HG02588 (cell line): ENCODE results near the gene DNAH11.
"Not testable (repeated sequence)": the region's sequence is repeated elsewhere in the genome, so short reads cannot be mapped to it uniquely, and the experiment has no call there.

Experiments
- ATAC-seq: cut with Tn5 transposase; IDR thresholded peaks from one replicate; pipeline ENCODE4 v1.9.1; 2021; ENCODE audit warnings: mild to moderate bottlenecking, moderate library complexity; ENCODE audit not compliant: unreplicated experiment

Gene DNAH11

GRCh38 chr7:21617513-21617912, 74.7 kb downstream of the DNAH11 start:
- ATAC-seq, result no peak

DNA sequence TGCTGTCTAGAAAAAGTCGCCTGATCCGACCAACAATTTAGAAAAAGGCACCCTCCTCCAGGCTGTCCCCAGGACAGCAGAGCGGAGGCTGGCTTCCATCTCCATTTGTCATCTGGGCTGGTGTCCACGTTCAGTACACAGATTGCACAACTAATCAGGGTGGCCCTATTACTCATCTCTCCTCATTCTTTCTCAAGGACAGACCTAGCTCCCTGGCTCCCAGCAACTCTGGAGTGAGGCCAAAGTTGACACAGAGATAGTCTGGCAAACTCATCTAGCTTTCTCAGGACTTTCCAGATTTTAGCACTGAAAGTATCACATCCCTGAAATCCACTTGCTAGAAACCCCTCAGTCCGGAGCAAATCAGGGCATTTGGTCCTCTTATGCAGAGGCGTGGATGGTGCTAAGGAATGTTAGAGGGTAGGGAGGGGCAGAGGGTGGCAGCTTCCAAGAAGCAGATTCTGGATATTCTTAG, 75.1 kb downstream of the DNAH11 start:
- no peak for ATAC-seq

- no peak for ATAC-seq
Observed at GRCh38 chr7:21618706-21619105, 75.9 kb downstream of the DNAH11 start.

DNA sequence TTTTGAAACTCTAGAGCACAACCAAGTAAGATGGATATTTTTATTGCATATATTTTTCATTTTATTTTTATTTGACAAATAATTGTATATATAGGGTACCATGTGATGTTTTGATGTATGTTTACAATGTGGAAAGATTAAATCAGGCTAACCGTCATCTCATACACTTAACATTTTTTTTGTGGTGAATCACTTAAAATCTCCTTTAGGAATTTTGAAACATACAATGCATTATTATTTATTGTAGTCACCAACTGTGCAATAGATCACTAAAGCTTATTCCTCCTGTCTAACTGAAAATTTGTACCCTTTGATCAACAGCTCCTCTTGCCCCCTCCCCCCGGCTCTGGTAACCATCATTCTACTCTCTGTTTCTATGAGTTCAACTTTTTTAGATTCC, 77.2 kb downstream of the DNAH11 start:
- ATAC-seq, result no peak

GRCh38 chr7:21624320-21624719, 81.5 kb downstream of the DNAH11 start:
- no peak for ATAC-seq

DNA sequence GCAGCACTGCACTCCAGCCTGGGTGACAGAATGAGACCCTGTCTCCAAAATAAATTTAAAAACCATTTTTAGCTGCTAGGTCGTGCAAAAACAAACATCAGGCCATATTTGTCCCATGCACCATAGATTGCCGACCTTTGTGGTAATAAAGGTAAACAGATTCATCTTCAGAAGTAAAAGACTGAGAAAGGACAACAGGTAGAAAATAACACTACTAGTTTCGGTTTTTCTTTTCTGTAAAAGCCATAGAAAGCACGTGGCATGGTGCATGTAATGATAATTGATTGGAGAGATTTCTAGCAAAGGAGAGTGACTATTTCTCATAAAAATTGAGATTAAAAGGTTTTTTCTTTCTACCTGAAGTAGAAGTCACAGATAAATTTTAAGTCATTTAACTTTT, 93.9 kb downstream of the DNAH11 start:
- no peak for ATAC-seq

DNA sequence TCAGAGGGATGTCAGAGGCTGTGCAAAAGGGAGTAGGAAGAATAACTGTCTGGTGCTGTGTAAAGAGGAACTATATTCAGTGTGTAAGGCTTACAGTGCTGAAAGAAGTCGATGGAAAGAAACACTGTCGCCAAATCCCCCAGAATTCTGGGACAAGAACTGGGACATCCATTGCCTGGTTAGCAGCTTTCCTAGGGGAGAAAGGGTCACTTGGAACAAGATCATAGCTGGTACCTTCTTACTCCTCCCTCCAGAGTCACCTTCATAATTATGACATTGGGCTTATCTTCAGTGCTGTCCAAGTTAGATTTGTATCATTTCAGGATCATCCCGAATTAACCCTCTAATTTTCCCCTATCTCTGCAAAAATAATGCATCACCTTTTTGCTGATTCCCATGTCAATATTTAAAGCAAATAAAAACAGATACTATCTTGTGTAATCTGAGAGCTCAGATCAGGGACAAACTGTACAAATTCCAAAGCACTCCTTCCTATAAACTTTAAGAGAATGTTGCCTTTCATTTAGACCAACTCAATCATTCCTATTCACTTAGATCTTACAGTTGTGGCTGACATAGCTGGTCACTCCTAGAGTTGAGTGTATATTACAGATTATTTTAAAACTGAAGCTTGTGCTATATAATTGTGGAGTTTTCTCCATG, 96.5 kb downstream of the DNAH11 start:
- no peak for ATAC-seq

DNA sequence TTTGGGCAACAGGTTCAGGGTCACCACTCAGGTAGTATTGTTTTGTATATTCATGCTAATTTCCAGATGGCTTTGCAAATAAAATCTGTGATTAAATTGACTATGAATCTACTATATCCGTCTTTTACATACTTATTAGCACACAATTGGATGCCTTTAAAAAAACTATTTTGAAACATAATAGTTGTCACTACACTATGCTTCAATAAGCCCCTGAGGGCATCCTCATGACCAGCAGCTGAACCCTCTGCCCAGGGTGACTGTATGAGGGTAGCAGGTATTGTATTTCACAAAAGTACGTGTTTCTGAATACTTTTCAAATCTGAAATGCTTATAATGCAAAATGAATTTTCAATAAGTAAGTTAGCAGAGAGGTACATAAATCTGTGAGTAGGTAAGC, 97.3 kb downstream of the DNAH11 start:
- ATAC-seq, result no peak

- ATAC-seq, result no peak
Observed at GRCh38 chr7:21641546-21641945, 98.7 kb downstream of the DNAH11 start.

DNA sequence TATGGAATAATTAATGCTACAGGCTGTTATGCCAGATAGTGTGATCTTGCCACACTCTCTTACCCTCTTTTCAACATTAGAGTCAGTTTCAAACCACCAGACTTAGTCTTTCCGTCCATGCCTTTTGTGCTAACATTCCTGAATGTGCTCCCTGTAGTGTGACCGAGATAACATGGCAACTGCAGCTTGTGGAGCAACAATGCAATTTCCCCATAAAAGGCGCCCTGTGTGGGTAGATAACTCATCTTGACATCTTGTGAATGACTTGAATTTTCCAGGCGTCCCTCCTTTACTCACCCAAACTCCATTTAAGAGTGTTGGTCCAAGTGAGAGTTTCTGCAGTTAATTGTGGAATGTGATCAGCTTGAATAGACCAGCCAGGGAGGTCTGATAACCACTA, 99.6 kb downstream of the DNAH11 start:
- ATAC-seq, result no peak

- ATAC-seq, result no peak
Observed at GRCh38 chr7:21651697-21652096, 108.9 kb downstream of the DNAH11 start.

DNA sequence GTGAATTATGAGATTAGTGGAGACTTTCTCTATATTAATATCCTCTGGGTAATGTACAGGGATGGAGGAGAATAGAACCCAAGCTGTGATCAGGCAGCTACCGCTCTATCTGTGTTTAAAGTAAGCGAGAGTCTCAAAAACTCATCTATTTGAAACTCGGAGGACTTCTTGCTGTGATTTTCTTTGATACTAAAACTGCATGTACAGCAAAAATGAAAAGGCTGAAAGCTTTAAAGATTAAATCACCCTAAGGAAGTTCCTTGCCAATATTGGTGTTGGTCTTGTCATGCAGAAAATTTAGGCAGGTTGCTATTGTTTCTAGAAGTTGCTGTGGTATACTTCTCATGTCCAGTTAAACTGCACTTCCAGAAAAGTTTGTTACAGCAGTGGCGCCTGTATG, 110.8 kb downstream of the DNAH11 start:
- ATAC-seq, result no peak

DNA sequence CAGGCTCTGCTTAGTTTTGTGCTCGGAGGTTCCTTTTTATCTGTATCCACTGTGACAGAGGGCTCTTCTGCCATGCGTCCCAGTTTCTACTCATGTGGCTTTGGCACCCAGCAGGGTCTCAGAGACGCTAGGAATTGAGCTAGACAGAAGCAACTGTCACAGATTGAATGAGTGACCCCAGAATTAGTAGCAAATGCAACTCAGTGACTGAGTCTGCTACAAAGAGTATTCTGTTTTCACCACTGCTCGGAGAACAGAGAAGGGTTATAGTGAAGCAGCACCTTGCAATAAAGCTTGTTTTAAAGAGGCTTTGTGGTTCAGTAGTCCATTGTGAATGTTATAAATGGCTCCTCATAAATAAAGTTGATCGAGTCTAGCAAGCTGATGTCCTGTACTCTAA, 113.2 kb downstream of the DNAH11 start:
- no peak for ATAC-seq

DNA sequence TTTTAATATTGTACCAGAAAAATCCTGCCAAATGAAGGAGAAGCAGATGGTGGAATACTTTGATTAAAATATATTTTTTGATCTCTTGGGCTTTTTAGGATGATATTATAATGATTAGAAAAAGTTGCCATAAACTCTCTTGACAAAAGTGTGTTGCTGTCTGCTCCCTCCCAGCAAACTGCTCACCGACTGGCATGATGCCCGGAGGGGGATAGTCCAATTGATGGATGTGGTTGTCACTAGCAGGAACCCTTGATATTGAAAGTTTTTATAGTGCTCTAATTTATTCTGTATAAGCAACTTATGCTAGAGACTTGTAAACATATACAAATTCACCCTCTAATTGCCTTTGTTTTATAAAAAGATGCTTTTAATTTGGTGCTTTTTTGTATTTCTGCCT, 114.0 kb downstream of the DNAH11 start:
- ATAC-seq, result no peak

DNA sequence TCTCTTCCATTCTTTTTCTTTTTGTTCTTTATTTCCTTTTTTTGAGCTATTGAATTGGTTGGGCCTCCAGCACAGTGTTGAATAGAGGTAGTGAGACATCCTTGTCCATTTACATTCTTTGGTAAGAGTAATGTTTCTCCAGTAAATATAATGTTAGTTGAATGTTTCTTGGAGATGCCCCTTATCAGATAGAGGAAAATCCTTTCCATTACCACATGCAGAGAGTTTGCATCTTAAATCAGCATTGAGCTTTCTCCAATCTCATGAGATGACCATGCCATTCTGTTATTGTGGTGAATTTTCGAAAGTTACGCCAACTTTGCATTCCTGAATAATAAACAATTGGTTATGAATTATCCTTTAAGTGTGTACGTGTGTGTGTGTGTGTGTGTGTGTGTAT, 127.7 kb downstream of the DNAH11 start:
- ATAC-seq, result no peak

- no peak for ATAC-seq
Observed at GRCh38 chr7:21671859-21672258, 129.0 kb downstream of the DNAH11 start.

DNA sequence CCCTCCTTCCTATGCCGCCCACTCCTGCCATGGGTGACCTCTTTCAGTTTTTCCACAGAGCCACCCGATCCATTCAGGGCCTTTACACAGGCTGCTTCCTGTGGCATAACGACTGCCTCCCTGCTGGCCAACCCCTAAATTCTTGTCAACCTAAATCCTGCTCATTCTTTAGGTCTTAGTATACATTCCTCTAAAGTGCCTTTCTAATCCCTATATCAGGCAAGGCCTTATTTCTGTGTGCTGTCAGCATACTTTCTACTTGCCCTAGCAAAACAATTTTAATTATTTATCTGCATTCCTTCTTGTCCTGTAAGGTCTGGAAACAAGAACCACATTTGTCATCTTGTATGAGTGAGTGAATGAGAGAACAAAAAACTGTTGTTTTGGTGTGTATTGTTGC, 132.4 kb downstream of the DNAH11 start:
- ATAC-seq, result no peak

DNA sequence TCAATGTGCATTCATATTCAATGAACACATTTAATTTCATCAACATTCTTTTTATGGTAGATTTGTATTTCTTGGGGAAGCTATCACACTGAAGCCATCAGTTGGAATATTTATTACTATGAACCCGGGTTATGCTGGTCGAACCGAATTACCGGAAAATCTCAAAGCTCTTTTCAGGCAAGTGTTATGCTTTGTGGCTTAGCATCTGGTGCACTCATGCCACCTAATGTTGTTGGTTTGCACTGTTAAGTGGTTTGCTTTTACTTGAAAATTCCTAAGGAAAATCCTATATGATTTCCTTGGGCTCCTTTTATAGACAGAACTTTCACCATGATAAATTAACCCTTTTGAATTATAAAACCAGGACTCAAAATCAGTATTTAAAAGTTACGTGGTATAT, 147.9 kb downstream of the DNAH11 start:
- no peak for ATAC-seq

DNA sequence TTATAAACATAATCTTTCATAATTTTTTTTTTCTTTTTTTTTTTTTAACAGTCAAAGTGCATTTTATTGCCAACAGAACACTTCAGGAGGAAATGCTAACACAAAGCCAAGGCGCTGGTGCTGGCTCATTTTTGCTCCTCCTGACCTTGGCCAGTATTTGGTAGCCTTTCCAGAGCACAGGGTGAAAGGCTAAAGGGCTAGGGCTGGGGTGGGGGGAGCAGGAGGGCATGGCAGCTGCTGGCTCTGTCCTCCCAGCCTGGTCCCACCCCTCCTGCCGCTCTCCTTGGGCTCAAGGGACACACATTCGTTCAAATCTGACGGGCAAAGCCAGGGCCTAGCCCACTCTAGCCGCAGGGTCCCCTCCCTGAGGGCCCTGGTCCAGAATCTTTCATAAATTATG, 148.3 kb downstream of the DNAH11 start:
- not testable (repeated sequence) for ATAC-seq

- not testable (repeated sequence) for ATAC-seq
Observed at GRCh38 chr7:21700587-21700986, 157.7 kb downstream of the DNAH11 start.

- no peak for ATAC-seq
Observed at GRCh38 chr7:21702303-21702702, 159.5 kb downstream of the DNAH11 start.

DNA sequence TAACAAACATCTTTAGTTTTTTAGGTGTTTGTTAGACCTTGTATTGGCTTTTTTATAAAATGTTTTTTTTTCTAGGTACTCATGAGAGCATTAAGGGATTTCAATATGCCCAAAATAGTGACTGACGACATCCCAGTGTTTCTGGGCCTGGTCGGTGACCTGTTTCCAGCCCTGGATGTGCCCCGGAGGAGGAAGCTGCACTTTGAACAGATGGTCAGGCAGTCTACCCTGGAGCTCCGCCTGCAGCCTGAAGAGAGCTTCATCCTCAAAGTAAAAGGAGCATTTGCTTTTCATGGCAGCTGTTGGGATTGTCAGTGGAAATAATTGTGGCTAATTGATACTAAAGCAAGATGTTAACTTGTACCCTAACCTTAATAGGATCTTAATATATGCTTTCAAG, 161.5 kb downstream of the DNAH11 start:
- ATAC-seq, result no peak

DNA sequence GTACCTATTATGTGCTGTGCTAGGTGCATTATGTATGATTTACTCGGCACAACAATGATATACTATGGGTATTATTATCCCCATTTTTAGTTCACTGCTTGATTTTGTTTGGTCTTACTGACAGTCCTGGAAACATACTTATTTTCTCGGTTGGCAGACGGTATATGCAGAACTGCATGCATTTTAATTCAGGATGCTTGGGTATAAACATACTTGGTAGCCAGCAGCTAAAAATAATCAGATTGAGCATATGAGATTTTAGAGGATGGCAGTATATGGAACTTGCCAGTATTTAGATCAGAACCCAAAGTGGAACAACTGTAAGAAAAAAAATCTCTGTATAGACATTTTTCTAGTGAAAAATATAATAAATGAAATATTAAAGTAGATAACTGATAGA, 163.3 kb downstream of the DNAH11 start:
- no peak for ATAC-seq
